SK-N-SH (cell line): ENCODE results near the gene ISM1. TPM values are rescaled to one million over a fixed set of nuclear protein-coding genes. Genes with fewer than 3 reads are reported as not detected.

Source experiments
- CTCF ChIA-PET: fragments of 300-600, 350-600 bp; formaldehyde crosslinking; extraction: SDS; loops from one replicate; lab custom pipeline; 2021; lab: Yijun Ruan, JAX
- POLR2A ChIA-PET: fragments of 350-600 bp; sonication (Branson Sonifier 250); formaldehyde crosslinking; extraction: SDS; loops from one replicate; lab custom pipeline; 2020; ENCODE audit warnings: antibody characterized with exemption, inconsistent platforms; lab: Yijun Ruan, JAX
- DNase-seq: peaks from one replicate; pipeline ENCODE4 v3.0.0; 2012
- H2AFZ ChIP-seq: fragments of 200-600 bp; sonication (generic); 2 replicates; pipeline ENCODE4 v1.8.1; 2016; ENCODE audit warnings: antibody characterized with exemption, mild to moderate bottlenecking, low read depth
- H3F3A ChIP-seq: fragments of 200-600 bp; sonication (generic); replicated peaks from 2 replicates; pipeline ENCODE3; 2016; ENCODE audit warnings: antibody characterized with exemption, mild to moderate bottlenecking; ENCODE audit not compliant: insufficient read depth
- H3K27ac ChIP-seq, 2 experiments: fragments of 200-500 bp in 1 of 2; fragments of 200-600 bp in 1 of 2; sonication (Bioruptor generic) in 1 of 2; sonication (generic), shearing (Covaris generic) in 1 of 2; 2 replicates each; pipeline versions ENCODE4 v1.5.1 to v1.6.1; 2014 to 2016; ENCODE audit warnings: low read depth in 2 of 2, inconsistent platforms in 1 of 2, low read length in 1 of 2, mild to moderate bottlenecking in 1 of 2, mixed read lengths in 1 of 2
- H3K27me3 ChIP-seq: fragments of 200-600 bp; sonication (generic), shearing (Covaris generic); 2 replicates; pipeline ENCODE4 v1.6.1; 2016; ENCODE audit warnings: mixed run types; ENCODE audit not compliant: insufficient read depth
- H3K36me3 ChIP-seq, 2 experiments: fragments of 200-500 bp in 1 of 2; fragments of 200-600 bp in 1 of 2; sonication (Bioruptor generic) in 1 of 2; sonication (generic) in 1 of 2; replicated peaks in 1 of 2; 2 replicates each; pipeline versions ENCODE3 to v1.5.1; 2014 to 2016; ENCODE audit warnings: low read length in 1 of 2, mild to moderate bottlenecking in 1 of 2; ENCODE audit not compliant: insufficient read depth in 2 of 2, control insufficient read depth in 1 of 2
- H3K4me1 ChIP-seq, 2 experiments: fragments of 200-500 bp in 1 of 2; fragments of 200-600 bp in 1 of 2; sonication (Bioruptor generic) in 1 of 2; sonication (generic), shearing (Covaris generic) in 1 of 2; 2 replicates each; pipeline versions ENCODE4 v1.5.1 to v1.6.1; 2014 to 2016; ENCODE audit warnings: low read depth in 1 of 2, low read length in 1 of 2, mixed run types in 1 of 2; ENCODE audit not compliant: insufficient read depth in 2 of 2, control insufficient read depth in 1 of 2
- H3K4me2 ChIP-seq: fragments of 200-600 bp; sonication (generic), shearing (Covaris generic); 2 replicates; pipeline ENCODE4 v1.6.1; 2017; ENCODE audit warnings: mixed run types
- H3K4me3 ChIP-seq, 2 experiments: fragments of 200-500 bp in 1 of 2; fragments of 200-600 bp in 1 of 2; sonication (Bioruptor generic) in 1 of 2; sonication (generic), shearing (Covaris generic) in 1 of 2; 2 replicates each; pipeline versions ENCODE4 v1.5.1 to v1.8.1; 2014 to 2016; ENCODE audit warnings: low read depth in 2 of 2, inconsistent platforms in 1 of 2, low read length in 1 of 2, mild to moderate bottlenecking in 1 of 2, mixed read lengths in 1 of 2, moderate library complexity in 1 of 2
- H3K79me2 ChIP-seq: fragments of 200-600 bp; sonication (generic); 2 replicates; pipeline ENCODE4 v1.8.1; 2017; ENCODE audit warnings: mild to moderate bottlenecking; ENCODE audit not compliant: insufficient read depth
- H3K9ac ChIP-seq: fragments of 200-600 bp; sonication (generic); 2 replicates; pipeline ENCODE4 v1.6.1; 2017; ENCODE audit warnings: mixed run types
- H3K9me2 ChIP-seq: fragments of 200-600 bp; sonication (generic); 2 replicates; pipeline ENCODE4 v1.6.1; 2017; ENCODE audit warnings: mixed run types
- H3K9me3 ChIP-seq: fragments of 200-600 bp; sonication (generic); 2 replicates; pipeline ENCODE4 v1.6.1; 2017; ENCODE audit warnings: mixed run types, mild to moderate bottlenecking, moderate library complexity
- H4K20me1 ChIP-seq: fragments of 200-600 bp; sonication (generic); 2 replicates; pipeline ENCODE4 v1.6.1; 2017; ENCODE audit warnings: mild to moderate bottlenecking, mixed run types; ENCODE audit not compliant: insufficient read depth
- CHD2 ChIP-seq: fragments of 150-350 bp; IDR thresholded peaks from 2 replicates; pipeline ENCODE4 v1.6.1; 2018; ENCODE audit warnings: low read length; ENCODE audit not compliant: partially characterized antibody
- CTCF ChIP-seq: fragments of 200-600 bp; sonication (generic); IDR thresholded peaks from 2 replicates; pipeline ENCODE4 v1.6.1; 2017; ENCODE audit warnings: antibody characterized with exemption, mild to moderate bottlenecking, moderate library complexity
- EZH2phosphoT487 ChIP-seq: fragments of 200-600 bp; sonication (generic); IDR thresholded peaks from 2 replicates; pipeline ENCODE4 v1.6.1; 2017; ENCODE audit warnings: low read depth, mixed run types, mild to moderate bottlenecking, antibody characterized with exemption, moderate library complexity, borderline replicate concordance
- FOSL2 ChIP-seq: IDR thresholded peaks from 2 replicates; pipeline ENCODE4 v1.4.0; 2012; ENCODE audit warnings: low read depth, mild to moderate bottlenecking, moderate library complexity, borderline replicate concordance
- FOXM1 ChIP-seq: IDR thresholded peaks from 2 replicates; pipeline ENCODE4 v1.4.0; 2012; ENCODE audit warnings: low read depth, mild to moderate bottlenecking
- IRF3 ChIP-seq: fragments of 150-350 bp; IDR thresholded peaks from 2 replicates; pipeline ENCODE4 v1.6.1; 2016; ENCODE audit warnings: mild to moderate bottlenecking, low read depth, low read length
- JUND ChIP-seq: IDR thresholded peaks from 2 replicates; pipeline ENCODE4 v1.4.0; 2012
- MAX ChIP-seq: IDR thresholded peaks from 2 replicates; pipeline ENCODE4 v1.4.0; 2012; ENCODE audit warnings: low read depth
- MEF2A ChIP-seq: IDR thresholded peaks from 2 replicates; pipeline ENCODE4 v1.4.0; 2012; ENCODE audit warnings: low read depth, borderline replicate concordance
- MXI1 ChIP-seq: IDR thresholded peaks from 2 replicates; pipeline ENCODE4 v1.6.1; 2012; ENCODE audit warnings: mild to moderate bottlenecking, low read depth, low read length, improper control_type of control experiment
- NRF1 ChIP-seq: IDR thresholded peaks from 2 replicates; pipeline ENCODE4 v1.6.1; 2012; ENCODE audit warnings: low read depth, mild to moderate bottlenecking, low read length
- RFX5 ChIP-seq: IDR thresholded peaks from 2 replicates; pipeline ENCODE4 v1.6.1; 2012; ENCODE audit warnings: mild to moderate bottlenecking, improper control_type of control experiment, low read length
- RXRA ChIP-seq: IDR thresholded peaks from 2 replicates; pipeline ENCODE4 v1.4.0; 2012; ENCODE audit warnings: low read depth, mild to moderate bottlenecking, borderline replicate concordance
- TCF12 ChIP-seq: IDR thresholded peaks from 2 replicates; pipeline ENCODE4 v1.4.0; 2012
- TEAD4 ChIP-seq: IDR thresholded peaks from 2 replicates; pipeline ENCODE4 v1.4.0; 2012; ENCODE audit warnings: mild to moderate bottlenecking, borderline replicate concordance; ENCODE audit not compliant: insufficient read depth
- YY1 ChIP-seq: IDR thresholded peaks from 2 replicates; pipeline ENCODE4 v1.4.0; 2012; ENCODE audit warnings: low read depth, mild to moderate bottlenecking
- WGBS: methylation state at CpG from one replicate; pipeline ENCODE4 v1.1.6; 2017; ENCODE audit warnings: low lambda C conversion rate; 5-methylcytosine and 5-hydroxymethylcytosine counted together
- polyA plus RNA-seq, 3 experiments: library from polyadenylated mRNA; depleted of rRNA; stranded (reverse); fragments of >200 nt; gene quantifications; 2 replicates each; pipeline ENCODE4 v1.2.3, GENCODE V29; 2012
- TF ChIP-seq, protein P1 (sequence below): IDR thresholded peaks from 2 replicates; pipeline ENCODE4 v1.6.1; 2012; ENCODE audit warnings: mild to moderate bottlenecking, low read depth, low read length, moderate library complexity
- TF ChIP-seq, protein P2 (sequence below): IDR thresholded peaks from 2 replicates; pipeline ENCODE4; 2012

Gene ISM1
- polyA plus RNA-seq, 1 of the 3 experiments (the other 2 are of a cell fraction), result not detected

GRCh38 chr20:13268953-13269352 is 47.9 kb downstream of the ISM1 start:
- no peaks in the 10 kb centered on the region for H3K9me3 ChIP-seq
- CTCF ChIA-PET, result interaction anchor here (0.8 kb wide), 1 partner anchor 33 kb away, joined by 3 read pairs; no protein-coding TSS in a partner anchor
- WGBS, result 23% methylated on average over 2 of the region's 2 CpGs
- H4K20me1 ChIP-seq, result no peaks in the 10 kb centered on the region
- DNase-seq, result no peak
- H3K27ac ChIP-seq, result no peak overlapping the region
- no peaks in the 10 kb centered on the region for H3K79me2 ChIP-seq
- H3K27me3 ChIP-seq, result no peaks in the 10 kb centered on the region; the same call in 1 of the 2 replicates
- POLR2A ChIA-PET, result no interaction called here
- no peak for TF ChIP-seq RFX5
- TF ChIP-seq TEAD4, result no peak
- TF ChIP-seq CTCF, result no peak
- TF ChIP-seq FOXM1, result no peak
- TF ChIP-seq TCF12, result no peak
- no peak for TF ChIP-seq MAX
- TF ChIP-seq FOSL2, result no peak
- TF ChIP-seq RXRA, result no peak
- TF ChIP-seq, protein P1, sequence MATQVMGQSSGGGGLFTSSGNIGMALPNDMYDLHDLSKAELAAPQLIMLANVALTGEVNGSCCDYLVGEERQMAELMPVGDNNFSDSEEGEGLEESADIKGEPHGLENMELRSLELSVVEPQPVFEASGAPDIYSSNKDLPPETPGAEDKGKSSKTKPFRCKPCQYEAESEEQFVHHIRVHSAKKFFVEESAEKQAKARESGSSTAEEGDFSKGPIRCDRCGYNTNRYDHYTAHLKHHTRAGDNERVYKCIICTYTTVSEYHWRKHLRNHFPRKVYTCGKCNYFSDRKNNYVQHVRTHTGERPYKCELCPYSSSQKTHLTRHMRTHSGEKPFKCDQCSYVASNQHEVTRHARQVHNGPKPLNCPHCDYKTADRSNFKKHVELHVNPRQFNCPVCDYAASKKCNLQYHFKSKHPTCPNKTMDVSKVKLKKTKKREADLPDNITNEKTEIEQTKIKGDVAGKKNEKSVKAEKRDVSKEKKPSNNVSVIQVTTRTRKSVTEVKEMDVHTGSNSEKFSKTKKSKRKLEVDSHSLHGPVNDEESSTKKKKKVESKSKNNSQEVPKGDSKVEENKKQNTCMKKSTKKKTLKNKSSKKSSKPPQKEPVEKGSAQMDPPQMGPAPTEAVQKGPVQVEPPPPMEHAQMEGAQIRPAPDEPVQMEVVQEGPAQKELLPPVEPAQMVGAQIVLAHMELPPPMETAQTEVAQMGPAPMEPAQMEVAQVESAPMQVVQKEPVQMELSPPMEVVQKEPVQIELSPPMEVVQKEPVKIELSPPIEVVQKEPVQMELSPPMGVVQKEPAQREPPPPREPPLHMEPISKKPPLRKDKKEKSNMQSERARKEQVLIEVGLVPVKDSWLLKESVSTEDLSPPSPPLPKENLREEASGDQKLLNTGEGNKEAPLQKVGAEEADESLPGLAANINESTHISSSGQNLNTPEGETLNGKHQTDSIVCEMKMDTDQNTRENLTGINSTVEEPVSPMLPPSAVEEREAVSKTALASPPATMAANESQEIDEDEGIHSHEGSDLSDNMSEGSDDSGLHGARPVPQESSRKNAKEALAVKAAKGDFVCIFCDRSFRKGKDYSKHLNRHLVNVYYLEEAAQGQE, result no peak
- TF ChIP-seq EZH2phosphoT487, result no peak
- no peak for TF ChIP-seq CHD2
- TF ChIP-seq NRF1, result no peak
- H3K4me3 ChIP-seq, result no peak overlapping the region
- no peak overlapping the region for H2AFZ ChIP-seq
- H3K36me3 ChIP-seq, result no peaks in the 10 kb centered on the region
- H3F3A ChIP-seq, result no peaks in the 10 kb centered on the region
- no peaks in the 10 kb centered on the region for H3K4me1 ChIP-seq
- H3K4me2 ChIP-seq, result no peak overlapping the region
- no peak overlapping the region for H3K9ac ChIP-seq
- H3K9me2 ChIP-seq, result no peaks in the 10 kb centered on the region

DNA sequence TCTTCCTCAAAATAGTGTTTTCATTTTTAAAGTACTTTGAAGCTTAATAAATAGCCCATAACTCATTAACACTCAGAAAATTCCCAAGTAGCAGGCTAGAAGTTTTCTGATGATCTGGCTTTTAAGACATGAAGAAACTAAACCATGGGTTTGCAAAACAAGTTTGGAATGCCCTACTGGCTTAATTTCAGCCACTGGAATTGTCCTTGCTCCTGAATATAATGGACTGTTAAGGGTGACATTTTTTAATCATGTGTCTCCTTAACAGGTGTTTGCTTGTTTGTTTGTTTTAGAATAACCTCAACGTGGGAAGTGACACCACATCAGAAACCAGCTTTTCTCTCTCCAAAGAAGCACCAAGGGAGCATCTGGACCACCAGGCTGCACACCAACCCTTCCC is 49.1 kb downstream of the ISM1 start:
- no peaks in the 10 kb centered on the region for H3K9me3 ChIP-seq
- no peak overlapping the region for H3K4me3 ChIP-seq
- no peaks in the 10 kb centered on the region for H3K79me2 ChIP-seq
- H3K9me2 ChIP-seq, result no peaks in the 10 kb centered on the region
- no peak overlapping the region for H3K27ac ChIP-seq
- no peaks in the 10 kb centered on the region; the same call in 1 of the 2 replicates for H3K27me3 ChIP-seq
- DNase-seq, result no peak
- ChIA-PET CTCF (interaction anchor here (1.2 to 2.2 kb wide), 2 partner anchors 8 to 10 kb away, joined by 3 to 8 read pairs; no protein-coding TSS in a partner anchor), POLR2A (no interaction called here)
- no peak overlapping the region for H2AFZ ChIP-seq
- H3F3A ChIP-seq, result no peaks in the 10 kb centered on the region
- no peak overlapping the region for H3K9ac ChIP-seq
- no peaks in the 10 kb centered on the region for H3K4me1 ChIP-seq
- H3K36me3 ChIP-seq, result no peaks in the 10 kb centered on the region
- H3K4me2 ChIP-seq, result no peak overlapping the region
- 0% methylated on average over 1 of the region's 1 CpG for WGBS
- no peaks in the 10 kb centered on the region for H4K20me1 ChIP-seq
- TF ChIP-seq NRF1 (no peak), CTCF (no peak), JUND (no peak), YY1 (no peak), CHD2 (no peak), MEF2A (no peak), IRF3 (no peak), MXI1 (no peak)
- TF ChIP-seq, protein P2, sequence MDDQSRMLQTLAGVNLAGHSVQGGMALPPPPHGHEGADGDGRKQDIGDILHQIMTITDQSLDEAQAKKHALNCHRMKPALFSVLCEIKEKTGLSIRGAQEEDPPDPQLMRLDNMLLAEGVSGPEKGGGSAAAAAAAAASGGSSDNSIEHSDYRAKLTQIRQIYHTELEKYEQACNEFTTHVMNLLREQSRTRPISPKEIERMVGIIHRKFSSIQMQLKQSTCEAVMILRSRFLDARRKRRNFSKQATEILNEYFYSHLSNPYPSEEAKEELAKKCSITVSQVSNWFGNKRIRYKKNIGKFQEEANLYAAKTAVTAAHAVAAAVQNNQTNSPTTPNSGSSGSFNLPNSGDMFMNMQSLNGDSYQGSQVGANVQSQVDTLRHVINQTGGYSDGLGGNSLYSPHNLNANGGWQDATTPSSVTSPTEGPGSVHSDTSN, result no peak
